T-helper 1 cell (primary cell): ENCODE measurements around the gene KRTAP13-3.

Experiments
- DNase-seq, 5 donors: peaks; one replicate each; pipeline ENCODE4 v3.0.0-alpha.2; 2012 to 2020
- total RNA-seq, 4 donors: gene quantifications; one replicate each; lab custom pipeline; 2026; lab: John Stamatoyannopoulos, UW

Gene KRTAP13-3
- total RNA-seq = 0 reads per million in 4 donors

- no peak for DNase-seq
Measured at GRCh38 chr21:30425826-30426225, at the start of gene KRTAP13-3. Gene KRTAP13-3 (minus strand): TSS chr21:30425926. CDS start chr21:30425912, 14 bp downstream.

GRCh38 chr21:30468900-30469714 is 43.4 kb upstream of the KRTAP13-3 start:
- no peak for DNase-seq

GRCh38 chr21:30463713-30464112 is 38.0 kb upstream of the KRTAP13-3 start:
- DNase-seq = peak in 1 of 5 donors; percentile 1

GRCh38 chr21:30448514-30448913 is 22.8 kb upstream of the KRTAP13-3 start:
- DNase-seq = no peak

GRCh38 chr21:30447056-30447455 is 21.3 kb upstream of the KRTAP13-3 start:
- no peak for DNase-seq

- DNase-seq = no peak
Measured at GRCh38 chr21:30444204-30444603, 18.5 kb upstream of the KRTAP13-3 start.

- DNase-seq = no peak
Measured at GRCh38 chr21:30443226-30443625, 17.5 kb upstream of the KRTAP13-3 start.

- no peak for DNase-seq
Measured at GRCh38 chr21:30439975-30440374, 14.2 kb upstream of the KRTAP13-3 start, which contains the start of gene KRTAP15-1. Gene KRTAP15-1 (plus strand): TSS chr21:30440275. CDS start chr21:30440328, 53 bp downstream.

- DNase-seq = no peak
Measured at GRCh38 chr21:30437010-30437565, 11.4 kb upstream of the KRTAP13-3 start.

- peak in 1 of 5 donors; percentile 13 for DNase-seq
Measured at GRCh38 chr21:30434033-30434631, 8.4 kb upstream of the KRTAP13-3 start.

GRCh38 chr21:30430170-30430655 is 4.5 kb upstream of the KRTAP13-3 start, which contains the start of gene KRTAP13-4:
Gene KRTAP13-4 (plus strand): TSS chr21:30430220. CDS start chr21:30430276, 56 bp downstream.
- DNase-seq = no peak

- no peak for DNase-seq
Measured at GRCh38 chr21:30426731-30427130, 1.0 kb upstream of the KRTAP13-3 start.

GRCh38 chr21:30415993-30416392 is 9.7 kb downstream of the KRTAP13-3 start:
- no peak for DNase-seq

GRCh38 chr21:30408782-30409494 is 16.8 kb downstream of the KRTAP13-3 start:
- peak in 1 of 5 donors; percentile 25 for DNase-seq

- DNase-seq = no peak
Measured at GRCh38 chr21:30395731-30396130, 30.0 kb downstream of the KRTAP13-3 start, which contains the start of gene KRTAP13-1. Gene KRTAP13-1 (plus strand): TSS chr21:30396031. CDS start chr21:30396087, 56 bp downstream.

GRCh38 chr21:30391492-30392025 is 34.2 kb downstream of the KRTAP13-3 start:
- DNase-seq = no peak

- no peak for DNase-seq
Measured at GRCh38 chr21:30382201-30382600, 43.5 kb downstream of the KRTAP13-3 start.
